ENCODE results near the gene SLC4A3. TPM values are rescaled to one million over a fixed set of nuclear protein-coding genes. Genes with fewer than 3 reads are reported as not detected.

The SLC4A3 gene
- polyA plus RNA-seq, 1 donor (not counting 4 experiments of a cell fraction or from before 2014, with no cell fraction given) = 6.2 TPM

- no peak for TF ChIP-seq EZH2 (IDR thresholded peaks at IDR 0.05; ENCODE audit: low read length)
- TF ChIP-seq, protein P1, sequence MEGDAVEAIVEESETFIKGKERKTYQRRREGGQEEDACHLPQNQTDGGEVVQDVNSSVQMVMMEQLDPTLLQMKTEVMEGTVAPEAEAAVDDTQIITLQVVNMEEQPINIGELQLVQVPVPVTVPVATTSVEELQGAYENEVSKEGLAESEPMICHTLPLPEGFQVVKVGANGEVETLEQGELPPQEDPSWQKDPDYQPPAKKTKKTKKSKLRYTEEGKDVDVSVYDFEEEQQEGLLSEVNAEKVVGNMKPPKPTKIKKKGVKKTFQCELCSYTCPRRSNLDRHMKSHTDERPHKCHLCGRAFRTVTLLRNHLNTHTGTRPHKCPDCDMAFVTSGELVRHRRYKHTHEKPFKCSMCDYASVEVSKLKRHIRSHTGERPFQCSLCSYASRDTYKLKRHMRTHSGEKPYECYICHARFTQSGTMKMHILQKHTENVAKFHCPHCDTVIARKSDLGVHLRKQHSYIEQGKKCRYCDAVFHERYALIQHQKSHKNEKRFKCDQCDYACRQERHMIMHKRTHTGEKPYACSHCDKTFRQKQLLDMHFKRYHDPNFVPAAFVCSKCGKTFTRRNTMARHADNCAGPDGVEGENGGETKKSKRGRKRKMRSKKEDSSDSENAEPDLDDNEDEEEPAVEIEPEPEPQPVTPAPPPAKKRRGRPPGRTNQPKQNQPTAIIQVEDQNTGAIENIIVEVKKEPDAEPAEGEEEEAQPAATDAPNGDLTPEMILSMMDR (optimal IDR thresholded peaks at IDR 0.05 in 1 of 3, IDR thresholded peaks at IDR 0.05 in 1 of 3, conservative IDR thresholded peaks at IDR 0.05 in 1 of 3; ENCODE audit: extremely low read depth in 1 of 3, insufficient read depth in 2 of 3, low read length in 3 of 3) = no peak
- Histone ChIP-seq H3K27me3 (ENCODE audit: control insufficient read depth, extremely low read depth, insufficient read depth, low read length) (no peaks in the 10 kb centered on the region), H3K4me1 (ENCODE audit: control insufficient read depth, extremely low read depth, insufficient read depth, low read length) (no peaks in the 10 kb centered on the region), H3K36me3 (ENCODE audit: control insufficient read depth in 2 of 2, extremely low read depth in 1 of 2, insufficient read depth in 2 of 2, low read length in 2 of 2) (peaks cover 21 to 44% of the 10 kb centered on the region in 2 experiments), H3K9me1 (ENCODE audit: control insufficient read depth, extremely low read depth, insufficient read depth, low read length) (no peaks in the 10 kb centered on the region), H3K27ac (ENCODE audit: control insufficient read depth, insufficient read depth, low read length) (no peak overlapping the region), H3K9ac (ENCODE audit: control insufficient read depth, extremely low read depth, insufficient read depth, low read length) (no peak overlapping the region), H4K20me1 (ENCODE audit: control insufficient read depth, extremely low read depth, insufficient read depth, low read length) (no peaks in the 10 kb centered on the region), H3K9me3 (ENCODE audit: control insufficient read depth, low read depth, low read length) (no peaks in the 10 kb centered on the region), H3K79me2 (ENCODE audit: control insufficient read depth, insufficient read depth, low read length) (no peaks in the 10 kb centered on the region), H3K4me2 (ENCODE audit: control insufficient read depth, extremely low read depth, insufficient read depth, low read depth, low read length) (no peak overlapping the region), H3K4me3 (ENCODE audit: control insufficient read depth in 2 of 3, extremely low read depth in 1 of 3, insufficient read depth in 2 of 3, low read depth in 1 of 3, low read length in 3 of 3) (no peak overlapping the region), H2AFZ (ENCODE audit: control insufficient read depth, low read length) (no peak overlapping the region)
- DNase-seq (ENCODE audit: low read depth, low spot score) = no peak
- dilution Hi-C loops (cut with MboI; ENCODE audit: extremely low pct_ligation_motif_present, low sequenced_read_pairs) = no loop called here
- FAIRE-seq = no peak
These were observed 19.5 kb upstream of the SLC4A3 start for GRCh38 chr2:219607931-219608330.

DNA sequence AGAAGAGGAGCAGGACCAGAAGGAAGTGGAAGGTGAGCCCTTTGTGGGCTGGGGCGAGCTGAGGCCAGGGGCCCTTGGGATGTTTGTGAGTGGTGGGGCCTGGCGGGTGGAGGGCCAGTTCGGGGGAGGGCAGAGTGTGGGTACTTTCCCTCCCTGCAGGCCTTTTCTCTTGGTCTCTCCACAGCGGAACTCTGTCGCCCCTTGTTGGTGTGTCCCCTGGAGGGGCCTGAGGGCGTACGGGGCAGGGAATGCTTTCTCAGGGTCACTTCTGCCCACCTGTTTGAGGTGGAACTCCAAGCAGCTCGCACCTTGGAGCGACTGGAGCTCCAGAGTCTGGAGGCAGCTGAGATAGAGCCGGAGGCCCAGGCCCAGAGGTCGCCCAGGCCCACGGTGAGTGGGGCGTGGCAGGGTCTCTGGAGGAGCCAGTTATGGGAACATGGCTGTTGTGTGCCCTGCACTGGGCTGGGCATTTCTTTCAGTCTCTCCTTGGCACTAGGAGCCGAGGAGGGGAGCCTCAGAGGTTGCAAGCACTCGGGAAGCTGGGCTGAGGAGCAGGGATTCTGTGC lies 18.9 kb upstream of the SLC4A3 start:
- Histone ChIP-seq H3K36me3 (ENCODE audit: control insufficient read depth in 2 of 2, extremely low read depth in 1 of 2, insufficient read depth in 2 of 2, low read length in 2 of 2) (peaks cover 21 to 44% of the 10 kb centered on the region in 2 experiments), H3K27ac (ENCODE audit: control insufficient read depth, insufficient read depth, low read length) (no peak overlapping the region), H3K9me1 (ENCODE audit: control insufficient read depth, extremely low read depth, insufficient read depth, low read length) (no peaks in the 10 kb centered on the region), H3K79me2 (ENCODE audit: control insufficient read depth, insufficient read depth, low read length) (no peaks in the 10 kb centered on the region), H3K27me3 (ENCODE audit: control insufficient read depth, extremely low read depth, insufficient read depth, low read length) (no peaks in the 10 kb centered on the region), H3K4me1 (ENCODE audit: control insufficient read depth, extremely low read depth, insufficient read depth, low read length) (no peaks in the 10 kb centered on the region), H2AFZ (ENCODE audit: control insufficient read depth, low read length) (no peak overlapping the region), H3K4me3 (ENCODE audit: control insufficient read depth in 2 of 3, extremely low read depth in 1 of 3, insufficient read depth in 2 of 3, low read depth in 1 of 3, low read length in 3 of 3) (no peak overlapping the region), H3K4me2 (ENCODE audit: control insufficient read depth, extremely low read depth, insufficient read depth, low read depth, low read length) (no peak overlapping the region), H3K9me3 (ENCODE audit: control insufficient read depth, low read depth, low read length) (no peaks in the 10 kb centered on the region), H3K9ac (ENCODE audit: control insufficient read depth, extremely low read depth, insufficient read depth, low read length) (no peak overlapping the region), H4K20me1 (ENCODE audit: control insufficient read depth, extremely low read depth, insufficient read depth, low read length) (no peaks in the 10 kb centered on the region)
- dilution Hi-C loops (cut with MboI; ENCODE audit: extremely low pct_ligation_motif_present, low sequenced_read_pairs) = no loop called here
- DNase-seq (ENCODE audit: low read depth, low spot score) = no peak
- no peak for FAIRE-seq
- TF ChIP-seq EZH2 (IDR thresholded peaks at IDR 0.05; ENCODE audit: low read length) = no peak
- TF ChIP-seq, protein P1 (optimal IDR thresholded peaks at IDR 0.05 in 1 of 3, IDR thresholded peaks at IDR 0.05 in 1 of 3, conservative IDR thresholded peaks at IDR 0.05 in 1 of 3; ENCODE audit: extremely low read depth in 1 of 3, insufficient read depth in 2 of 3, low read length in 3 of 3) = no peak
